Fibroblast of lung (primary cell): ENCODE measurements around the gene CTNNA1. TPM values are rescaled to one million over a fixed set of nuclear protein-coding genes. Genes with fewer than 3 reads are reported as not detected.
A peak's percentile ranks its signal among the peaks of the same experiment; 100 is the strongest.

Source experiments
- DNase-seq, 2 donors: peaks; one replicate each; pipeline versions ENCODE4 v3.0.0 to v3.0.0-alpha.2; 2010; ENCODE audit warnings: low read depth in 2 of 2
- H2AFZ ChIP-seq: 2 replicates; pipeline ENCODE4 v1.5.1; 2012; ENCODE audit warnings: low read length, control low read depth, inconsistent platforms
- H3K27ac ChIP-seq: 2 replicates; pipeline ENCODE4 v1.5.1; 2011; ENCODE audit warnings: low read length, control low read depth; ENCODE audit not compliant: insufficient read depth
- H3K27me3 ChIP-seq: 2 replicates; pipeline ENCODE4 v1.5.1; 2011; ENCODE audit warnings: mild to moderate bottlenecking, low read length; ENCODE audit not compliant: control insufficient read depth, insufficient read depth
- H3K36me3 ChIP-seq: 2 replicates; pipeline ENCODE4 v1.5.1; 2011; ENCODE audit warnings: low read length; ENCODE audit not compliant: control insufficient read depth, insufficient read depth
- H3K4me1 ChIP-seq: 2 replicates; pipeline ENCODE4 v1.5.1; 2011; ENCODE audit warnings: low read length; ENCODE audit not compliant: control insufficient read depth, insufficient read depth; ENCODE audit errors: extremely low read depth
- H3K4me2 ChIP-seq: 2 replicates; pipeline ENCODE4 v1.5.1; 2011; ENCODE audit warnings: low read length, control low read depth; ENCODE audit not compliant: insufficient read depth; ENCODE audit errors: extremely low read depth
- H3K4me3 ChIP-seq, 4 experiments: fragments of 200-600 bp in 1 of 4; sonication (generic) in 1 of 4; replicated peaks in 1 of 4; 2 replicates each; pipeline ENCODE4 v1.5.1; 2011 to 2016; ENCODE audit warnings: low read length in 4 of 4, low read depth in 3 of 4, mild to moderate bottlenecking in 3 of 4, control low read depth in 2 of 4, inconsistent platforms in 1 of 4, mixed read lengths in 1 of 4; ENCODE audit not compliant: insufficient read depth in 1 of 4; ENCODE audit errors: control extremely low read depth in 1 of 4
- H3K79me2 ChIP-seq: 2 replicates; pipeline ENCODE4 v1.5.1; 2012; ENCODE audit warnings: mild to moderate bottlenecking, low read length, inconsistent platforms; ENCODE audit not compliant: control insufficient read depth, insufficient read depth
- H3K9ac ChIP-seq: 2 replicates; pipeline ENCODE4 v1.5.1; 2011; ENCODE audit warnings: mild to moderate bottlenecking, low read length, control low read depth; ENCODE audit not compliant: insufficient read depth
- H3K9me3 ChIP-seq: 2 replicates; pipeline ENCODE4 v1.5.1; 2012; ENCODE audit warnings: low read depth, low read length; ENCODE audit not compliant: control insufficient read depth, insufficient read depth
- H4K20me1 ChIP-seq: 2 replicates; pipeline ENCODE4 v1.5.1; 2011; ENCODE audit warnings: low read length; ENCODE audit not compliant: control insufficient read depth, insufficient read depth; ENCODE audit errors: extremely low read depth
- CTCF ChIP-seq, 2 donors: IDR thresholded peaks in 1 of 2; conservative IDR thresholded peaks in 1 of 2; 1 replicate in 1 of 2; 2 replicates in 1 of 2; pipeline ENCODE4 v1.5.1; 2011 to 2012; ENCODE audit warnings: low read length in 2 of 2, control low read depth in 1 of 2, inconsistent platforms in 1 of 2, low read depth in 1 of 2, mild to moderate bottlenecking in 1 of 2
- EZH2 ChIP-seq: IDR thresholded peaks from 2 replicates; pipeline ENCODE4 v1.5.1; 2012; ENCODE audit warnings: low read length, control low read depth, mild to moderate bottlenecking; ENCODE audit errors: missing control alignments
- polyA plus RNA-seq, 2 donors: library from polyadenylated mRNA; depleted of rRNA in 1 of 2; stranded (reverse) in 1 of 2; unstranded in 1 of 2; fragments of >200 nt; gene quantifications; 2 replicates each; pipeline ENCODE4 v1.2.1, GENCODE V29; 2011 to 2012; ENCODE audit warnings: missing spikeins in 1 of 2
- total RNA-seq: library from RNA; depleted of rRNA; stranded (reverse); fragments of >200 nt; gene quantifications from 2 replicates; pipeline ENCODE4 v1.2.1, GENCODE V29; 2014

The CTNNA1 gene
- total and polyA plus RNA-seq, 2 donors (not counting 1 experiment from before 2014, with no cell fraction given) = 181 to 557 TPM

GRCh38 chr5:138900281-138900965 is 147.2 kb downstream of the CTNNA1 start:
- TF ChIP-seq EZH2 (no peak), CTCF (conservative IDR thresholded peaks at IDR 0.05 in 1 of 2, IDR thresholded peaks at IDR 0.05 in 1 of 2; ENCODE audit: low read depth in 1 of 2, low read length in 2 of 2) (no peak)
- Histone ChIP-seq H3K4me1 (no peaks in the 10 kb centered on the region), H3K4me3 (no peak overlapping the region), H3K27ac (no peak overlapping the region), H3K36me3 (peaks cover 2% of the 10 kb centered on the region), H3K4me2 (no peak overlapping the region), H4K20me1 (no peaks in the 10 kb centered on the region), H3K9ac (no peak overlapping the region), H2AFZ (no peak overlapping the region), H3K79me2 (no peaks in the 10 kb centered on the region), H3K27me3 (no peaks in the 10 kb centered on the region), H3K9me3 (no peaks in the 10 kb centered on the region)
- DNase-seq = peak; percentile 43 to 73

- DNase-seq = peak in 1 of 2 donors; percentile 17
- Histone ChIP-seq H3K79me2 (no peaks in the 10 kb centered on the region), H3K4me1 (no peaks in the 10 kb centered on the region), H3K9me3 (no peaks in the 10 kb centered on the region), H3K9ac (no peak overlapping the region), H4K20me1 (no peaks in the 10 kb centered on the region), H3K4me3 (no peak overlapping the region), H3K36me3 (peaks cover 2% of the 10 kb centered on the region), H3K27ac (no peak overlapping the region), H3K4me2 (no peak overlapping the region), H3K27me3 (no peaks in the 10 kb centered on the region), H2AFZ (no peak overlapping the region)
- TF ChIP-seq CTCF (conservative IDR thresholded peaks at IDR 0.05 in 1 of 2, IDR thresholded peaks at IDR 0.05 in 1 of 2; ENCODE audit: low read depth in 1 of 2, low read length in 2 of 2) = no peak
- no peak for TF ChIP-seq EZH2
Observed at GRCh38 chr5:138901716-138902115, 148.5 kb downstream of the CTNNA1 start.

- Histone ChIP-seq H3K9me3 (no peaks in the 10 kb centered on the region), H3K9ac (no peak overlapping the region), H3K36me3 (peaks cover 2% of the 10 kb centered on the region), H3K4me2 (no peak overlapping the region), H3K4me3 (no peak overlapping the region), H2AFZ (no peak overlapping the region), H3K27ac (no peak overlapping the region), H3K4me1 (no peaks in the 10 kb centered on the region), H3K79me2 (no peaks in the 10 kb centered on the region), H4K20me1 (no peaks in the 10 kb centered on the region), H3K27me3 (no peaks in the 10 kb centered on the region)
- TF ChIP-seq CTCF (conservative IDR thresholded peaks at IDR 0.05 in 1 of 2, IDR thresholded peaks at IDR 0.05 in 1 of 2; ENCODE audit: low read depth in 1 of 2, low read length in 2 of 2) = no peak
- TF ChIP-seq EZH2 = no peak
- DNase-seq = peak; percentile 38 to 89
Observed at GRCh38 chr5:138903130-138903775, 150.0 kb downstream of the CTNNA1 start.
